Measurements from ENCODE around the gene PDE3B.

DNA sequence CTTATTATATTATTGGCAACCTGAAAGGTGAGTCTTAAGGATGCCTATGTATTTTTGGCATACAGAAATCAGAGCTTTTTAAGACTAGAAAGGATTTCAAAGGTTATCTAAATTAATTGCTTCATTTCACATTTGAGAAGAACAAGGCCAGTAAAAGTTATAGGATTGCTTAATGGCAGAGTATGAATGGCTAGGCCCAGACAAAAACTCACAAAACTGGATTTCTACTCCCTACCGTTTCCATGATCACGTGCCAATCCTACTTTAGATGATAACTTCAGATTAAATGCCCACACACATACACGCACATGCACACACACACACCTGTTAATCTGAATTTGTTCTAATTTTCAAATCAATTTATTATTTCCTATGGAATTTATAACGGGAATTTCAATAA is 1.8 kb upstream of the PDE3B start:
- TF ChIP-seq POLR2AphosphoS5 (IDR thresholded peaks at IDR 0.05) (no peak), EP300 (IDR thresholded peaks at IDR 0.05) (no peak), POLR2A (IDR thresholded peaks at IDR 0.05) (no peak)
- TF ChIP-seq, protein P1, sequence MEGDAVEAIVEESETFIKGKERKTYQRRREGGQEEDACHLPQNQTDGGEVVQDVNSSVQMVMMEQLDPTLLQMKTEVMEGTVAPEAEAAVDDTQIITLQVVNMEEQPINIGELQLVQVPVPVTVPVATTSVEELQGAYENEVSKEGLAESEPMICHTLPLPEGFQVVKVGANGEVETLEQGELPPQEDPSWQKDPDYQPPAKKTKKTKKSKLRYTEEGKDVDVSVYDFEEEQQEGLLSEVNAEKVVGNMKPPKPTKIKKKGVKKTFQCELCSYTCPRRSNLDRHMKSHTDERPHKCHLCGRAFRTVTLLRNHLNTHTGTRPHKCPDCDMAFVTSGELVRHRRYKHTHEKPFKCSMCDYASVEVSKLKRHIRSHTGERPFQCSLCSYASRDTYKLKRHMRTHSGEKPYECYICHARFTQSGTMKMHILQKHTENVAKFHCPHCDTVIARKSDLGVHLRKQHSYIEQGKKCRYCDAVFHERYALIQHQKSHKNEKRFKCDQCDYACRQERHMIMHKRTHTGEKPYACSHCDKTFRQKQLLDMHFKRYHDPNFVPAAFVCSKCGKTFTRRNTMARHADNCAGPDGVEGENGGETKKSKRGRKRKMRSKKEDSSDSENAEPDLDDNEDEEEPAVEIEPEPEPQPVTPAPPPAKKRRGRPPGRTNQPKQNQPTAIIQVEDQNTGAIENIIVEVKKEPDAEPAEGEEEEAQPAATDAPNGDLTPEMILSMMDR (IDR thresholded peaks at IDR 0.05): no peak

Data from upper lobe of left lung (tissue), 4 donors.